ENCODE measurements around the gene FAM200C. TPM values are rescaled to one million over a fixed set of nuclear protein-coding genes. Genes with fewer than 3 reads are reported as not detected.

FAM200C gene
- total RNA-seq, 1 experiment from 2014 or later: 4.2 TPM

DNA sequence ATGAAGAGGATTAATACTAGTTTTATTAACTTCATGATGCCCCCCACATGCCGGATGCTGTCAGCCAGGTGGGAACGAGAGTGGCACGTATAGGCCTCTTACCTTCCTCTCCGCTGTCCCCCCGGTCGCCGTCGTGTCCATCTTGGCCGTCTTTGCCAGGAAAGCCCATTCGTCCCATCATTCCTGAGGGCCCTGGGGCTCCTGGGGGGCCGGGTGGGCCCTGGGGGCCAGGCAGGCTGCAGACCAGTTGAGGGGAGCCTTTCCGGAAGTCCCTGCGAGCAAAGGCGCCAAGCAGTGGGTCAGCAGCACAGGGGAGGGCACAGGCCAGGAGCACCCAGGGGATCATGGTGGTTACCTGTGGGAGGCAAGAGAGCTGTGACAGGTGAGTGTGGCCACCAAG lies 45.2 kb downstream of the FAM200C start:
- ChIA-PET RAD21 (ENCODE audit: low non-redundant PET in 1 of 2, low total read pairs in 2 of 2, uncharacterized antibody in 2 of 2, unreplicated experiment in 2 of 2) (no interaction called here), POLR2A (no interaction called here), CTCF (no interaction called here)
- no peak overlapping the region for H3K9ac ChIP-seq (ENCODE audit: low read length)
- H3K27me3 ChIP-seq (ENCODE audit: insufficient read depth, low read length): no peaks in the 10 kb centered on the region
- intact Hi-C loops (cut with micrococcal nuclease): no loop called here
- BruUV-seq (replicated peaks): no TSS peak
- TF ChIP-seq JUND (IDR thresholded peaks at IDR 0.05): no peak
- TF ChIP-seq, protein P1, sequence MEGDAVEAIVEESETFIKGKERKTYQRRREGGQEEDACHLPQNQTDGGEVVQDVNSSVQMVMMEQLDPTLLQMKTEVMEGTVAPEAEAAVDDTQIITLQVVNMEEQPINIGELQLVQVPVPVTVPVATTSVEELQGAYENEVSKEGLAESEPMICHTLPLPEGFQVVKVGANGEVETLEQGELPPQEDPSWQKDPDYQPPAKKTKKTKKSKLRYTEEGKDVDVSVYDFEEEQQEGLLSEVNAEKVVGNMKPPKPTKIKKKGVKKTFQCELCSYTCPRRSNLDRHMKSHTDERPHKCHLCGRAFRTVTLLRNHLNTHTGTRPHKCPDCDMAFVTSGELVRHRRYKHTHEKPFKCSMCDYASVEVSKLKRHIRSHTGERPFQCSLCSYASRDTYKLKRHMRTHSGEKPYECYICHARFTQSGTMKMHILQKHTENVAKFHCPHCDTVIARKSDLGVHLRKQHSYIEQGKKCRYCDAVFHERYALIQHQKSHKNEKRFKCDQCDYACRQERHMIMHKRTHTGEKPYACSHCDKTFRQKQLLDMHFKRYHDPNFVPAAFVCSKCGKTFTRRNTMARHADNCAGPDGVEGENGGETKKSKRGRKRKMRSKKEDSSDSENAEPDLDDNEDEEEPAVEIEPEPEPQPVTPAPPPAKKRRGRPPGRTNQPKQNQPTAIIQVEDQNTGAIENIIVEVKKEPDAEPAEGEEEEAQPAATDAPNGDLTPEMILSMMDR (IDR thresholded peaks at IDR 0.05 in 2 of 3, conservative IDR thresholded peaks at IDR 0.05 in 1 of 3; ENCODE audit: borderline replicate concordance in 1 of 3, insufficient read depth in 1 of 3, low read depth in 2 of 3, low read length in 2 of 3): no peak
- no peak for TF ChIP-seq TCF7L2 (IDR thresholded peaks at IDR 0.05; ENCODE audit: borderline replicate concordance, extremely low read depth, insufficient read depth, insufficient read length)
- TF ChIP-seq SRF (IDR thresholded peaks at IDR 0.05; ENCODE audit: low read depth): no peak
- TF ChIP-seq POLR2AphosphoS5 (IDR thresholded peaks at IDR 0.05; ENCODE audit: low read depth, low read length): no peak
- TF ChIP-seq ELF1 (IDR thresholded peaks at IDR 0.05; ENCODE audit: borderline replicate concordance, low read depth): no peak
- TF ChIP-seq EZH2phosphoT487 (IDR thresholded peaks at IDR 0.05; ENCODE audit: borderline replicate concordance): no peak
- TF ChIP-seq, protein P2, sequence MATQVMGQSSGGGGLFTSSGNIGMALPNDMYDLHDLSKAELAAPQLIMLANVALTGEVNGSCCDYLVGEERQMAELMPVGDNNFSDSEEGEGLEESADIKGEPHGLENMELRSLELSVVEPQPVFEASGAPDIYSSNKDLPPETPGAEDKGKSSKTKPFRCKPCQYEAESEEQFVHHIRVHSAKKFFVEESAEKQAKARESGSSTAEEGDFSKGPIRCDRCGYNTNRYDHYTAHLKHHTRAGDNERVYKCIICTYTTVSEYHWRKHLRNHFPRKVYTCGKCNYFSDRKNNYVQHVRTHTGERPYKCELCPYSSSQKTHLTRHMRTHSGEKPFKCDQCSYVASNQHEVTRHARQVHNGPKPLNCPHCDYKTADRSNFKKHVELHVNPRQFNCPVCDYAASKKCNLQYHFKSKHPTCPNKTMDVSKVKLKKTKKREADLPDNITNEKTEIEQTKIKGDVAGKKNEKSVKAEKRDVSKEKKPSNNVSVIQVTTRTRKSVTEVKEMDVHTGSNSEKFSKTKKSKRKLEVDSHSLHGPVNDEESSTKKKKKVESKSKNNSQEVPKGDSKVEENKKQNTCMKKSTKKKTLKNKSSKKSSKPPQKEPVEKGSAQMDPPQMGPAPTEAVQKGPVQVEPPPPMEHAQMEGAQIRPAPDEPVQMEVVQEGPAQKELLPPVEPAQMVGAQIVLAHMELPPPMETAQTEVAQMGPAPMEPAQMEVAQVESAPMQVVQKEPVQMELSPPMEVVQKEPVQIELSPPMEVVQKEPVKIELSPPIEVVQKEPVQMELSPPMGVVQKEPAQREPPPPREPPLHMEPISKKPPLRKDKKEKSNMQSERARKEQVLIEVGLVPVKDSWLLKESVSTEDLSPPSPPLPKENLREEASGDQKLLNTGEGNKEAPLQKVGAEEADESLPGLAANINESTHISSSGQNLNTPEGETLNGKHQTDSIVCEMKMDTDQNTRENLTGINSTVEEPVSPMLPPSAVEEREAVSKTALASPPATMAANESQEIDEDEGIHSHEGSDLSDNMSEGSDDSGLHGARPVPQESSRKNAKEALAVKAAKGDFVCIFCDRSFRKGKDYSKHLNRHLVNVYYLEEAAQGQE (IDR thresholded peaks at IDR 0.05; ENCODE audit: low read depth): no peak
- no peak for TF ChIP-seq ZFX (IDR thresholded peaks at IDR 0.05)
- TF ChIP-seq EGR1 (IDR thresholded peaks at IDR 0.05; ENCODE audit: low read depth): no peak
- TF ChIP-seq CBX3 (IDR thresholded peaks at IDR 0.05; ENCODE audit: low read depth): no peak
- TF ChIP-seq FOSL1 (IDR thresholded peaks at IDR 0.05; ENCODE audit: low read depth): no peak
- TF ChIP-seq CEBPB (IDR thresholded peaks at IDR 0.05; ENCODE audit: low read depth): no peak
- no peaks in the 10 kb centered on the region for H3K36me3 ChIP-seq (ENCODE audit: control insufficient read depth in 1 of 2, insufficient read depth in 2 of 2, low read length in 2 of 2)
- H2AFZ ChIP-seq (ENCODE audit: low read depth, low read length, poor library complexity, severe bottlenecking): no peak overlapping the region
- ATAC-seq: no peak
- H3K79me2 ChIP-seq (ENCODE audit: insufficient read depth, low read length): no peaks in the 10 kb centered on the region
- H4K20me1 ChIP-seq (ENCODE audit: insufficient read depth): no peaks in the 10 kb centered on the region
- no peaks in the 10 kb centered on the region for H3K9me3 ChIP-seq (ENCODE audit: control insufficient read depth in 1 of 2, insufficient read depth in 1 of 2, low read depth in 1 of 2, low read length in 2 of 2)
- H3K9me2 ChIP-seq (ENCODE audit: insufficient read depth): no peaks in the 10 kb centered on the region
- no peak overlapping the region for H3K27ac ChIP-seq (ENCODE audit: low read depth, low read length)
- no peaks in the 10 kb centered on the region for H3K4me1 ChIP-seq (ENCODE audit: control insufficient read depth in 1 of 2, insufficient read depth in 2 of 2, low read length in 2 of 2)
- DNase-seq (ENCODE audit: low read depth, low spot score): no peak
- no peak overlapping the region for H3K4me3 ChIP-seq (replicated peaks in 1 of 2; ENCODE audit: low read depth in 1 of 2, low read length in 2 of 2)
- H3K4me2 ChIP-seq (ENCODE audit: low read length): no peak overlapping the region
